Measurements from ENCODE around the gene VPS11. TPM values are rescaled to one million over a fixed set of nuclear protein-coding genes. Genes with fewer than 3 reads are reported as not detected.
A peak's percentile ranks its signal among the peaks of the same experiment; 100 is the strongest.

Gene VPS11
- total RNA-seq, 1 donor, result 35.1 TPM

- Histone ChIP-seq H3K4me3 (ENCODE audit: insufficient read depth, low read length) (peak overlapping the region; percentile 93), H3K4me1 (ENCODE audit: insufficient read depth, low read length) (peaks cover 11% of the 10 kb centered on the region), H3K36me3 (ENCODE audit: insufficient read depth, low read length) (peaks cover 28% of the 10 kb centered on the region), H3K79me2 (ENCODE audit: insufficient read depth, low read length) (peaks cover 26% of the 10 kb centered on the region), H3K9me3 (ENCODE audit: low read depth, low read length) (no peaks in the 10 kb centered on the region), H3K27ac (ENCODE audit: low read depth, low read length) (peak overlapping the region; percentile 93), H2AFZ (ENCODE audit: low read length) (peak overlapping the region; percentile 90), H3K4me2 (ENCODE audit: insufficient read depth, low read length) (peak overlapping the region; percentile 99), H4K20me1 (ENCODE audit: insufficient read depth, low read length) (no peaks in the 10 kb centered on the region), H3K27me3 (ENCODE audit: insufficient read depth, low read length) (no peaks in the 10 kb centered on the region)
- TF ChIP-seq, protein P1, sequence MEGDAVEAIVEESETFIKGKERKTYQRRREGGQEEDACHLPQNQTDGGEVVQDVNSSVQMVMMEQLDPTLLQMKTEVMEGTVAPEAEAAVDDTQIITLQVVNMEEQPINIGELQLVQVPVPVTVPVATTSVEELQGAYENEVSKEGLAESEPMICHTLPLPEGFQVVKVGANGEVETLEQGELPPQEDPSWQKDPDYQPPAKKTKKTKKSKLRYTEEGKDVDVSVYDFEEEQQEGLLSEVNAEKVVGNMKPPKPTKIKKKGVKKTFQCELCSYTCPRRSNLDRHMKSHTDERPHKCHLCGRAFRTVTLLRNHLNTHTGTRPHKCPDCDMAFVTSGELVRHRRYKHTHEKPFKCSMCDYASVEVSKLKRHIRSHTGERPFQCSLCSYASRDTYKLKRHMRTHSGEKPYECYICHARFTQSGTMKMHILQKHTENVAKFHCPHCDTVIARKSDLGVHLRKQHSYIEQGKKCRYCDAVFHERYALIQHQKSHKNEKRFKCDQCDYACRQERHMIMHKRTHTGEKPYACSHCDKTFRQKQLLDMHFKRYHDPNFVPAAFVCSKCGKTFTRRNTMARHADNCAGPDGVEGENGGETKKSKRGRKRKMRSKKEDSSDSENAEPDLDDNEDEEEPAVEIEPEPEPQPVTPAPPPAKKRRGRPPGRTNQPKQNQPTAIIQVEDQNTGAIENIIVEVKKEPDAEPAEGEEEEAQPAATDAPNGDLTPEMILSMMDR (IDR thresholded peaks at IDR 0.05; ENCODE audit: extremely low read depth, low read depth, low read length), result no peak
- DNase-seq (ENCODE audit: insufficient read length, low spot score, missing footprints), result peak; percentile 86
These were observed 17.8 kb downstream of the VPS11 start for GRCh38 chr11:119085437-119085847.

DNA sequence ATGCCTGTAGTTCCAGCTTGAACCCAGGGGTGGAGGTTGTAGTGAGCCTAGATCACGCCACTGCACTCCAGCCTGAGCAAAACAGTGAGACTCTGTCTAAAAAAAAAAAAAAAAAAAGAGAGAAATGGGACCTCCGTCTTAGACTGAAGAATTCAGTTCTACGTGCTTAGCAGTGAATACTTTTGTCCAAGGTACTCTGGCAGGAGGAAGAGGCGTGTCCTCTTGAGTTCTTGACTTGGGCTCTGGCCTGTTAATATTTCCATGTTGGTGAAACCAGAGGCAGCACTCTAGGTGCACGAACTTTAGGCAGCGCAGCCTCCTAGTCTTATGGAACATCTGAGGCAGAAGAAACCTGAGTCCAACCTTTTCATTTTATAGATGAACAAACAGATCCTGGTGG, 19.5 kb downstream of the VPS11 start:
- DNase-seq (ENCODE audit: insufficient read length, low spot score, missing footprints), result peak; percentile 22
- Histone ChIP-seq H3K4me3 (ENCODE audit: insufficient read depth, low read length) (no peak overlapping the region), H2AFZ (ENCODE audit: low read length) (no peak overlapping the region), H3K36me3 (ENCODE audit: insufficient read depth, low read length) (peaks cover 27% of the 10 kb centered on the region), H3K4me2 (ENCODE audit: insufficient read depth, low read length) (no peak overlapping the region), H3K79me2 (ENCODE audit: insufficient read depth, low read length) (peaks cover 34% of the 10 kb centered on the region), H4K20me1 (ENCODE audit: insufficient read depth, low read length) (no peaks in the 10 kb centered on the region), H3K4me1 (ENCODE audit: insufficient read depth, low read length) (peaks cover 11% of the 10 kb centered on the region), H3K27me3 (ENCODE audit: insufficient read depth, low read length) (no peaks in the 10 kb centered on the region), H3K9me3 (ENCODE audit: low read depth, low read length) (no peaks in the 10 kb centered on the region), H3K27ac (ENCODE audit: low read depth, low read length) (no peak overlapping the region)
- TF ChIP-seq, protein P1 (IDR thresholded peaks at IDR 0.05; ENCODE audit: extremely low read depth, low read depth, low read length), result no peak

DNA sequence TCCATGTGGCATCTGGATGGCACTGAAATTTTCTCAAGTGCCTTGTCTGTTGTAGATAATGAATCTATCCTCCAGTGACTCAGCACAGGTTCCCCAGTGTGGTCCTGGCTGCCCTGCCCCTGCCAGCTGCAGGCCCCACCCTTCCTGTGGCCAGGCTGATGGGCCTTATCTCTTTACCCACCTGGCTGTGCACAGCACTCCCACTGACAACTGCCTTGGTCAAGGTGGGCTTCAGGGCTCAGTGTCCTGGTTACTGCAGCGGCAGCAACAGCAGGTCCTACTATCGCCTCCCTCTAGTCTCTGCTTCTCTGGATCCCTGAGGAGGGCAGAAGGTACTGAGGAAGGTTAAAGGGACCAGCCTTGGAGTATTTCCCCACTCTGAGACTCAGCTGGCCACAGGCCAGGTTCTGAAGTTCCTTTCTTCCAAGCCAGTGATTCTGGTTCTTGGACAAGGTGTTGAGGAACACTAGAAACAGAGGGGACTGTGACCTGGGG, 20.2 kb downstream of the VPS11 start:
- no peaks in the 10 kb centered on the region for H3K27me3 ChIP-seq (ENCODE audit: insufficient read depth, low read length)
- H2AFZ ChIP-seq (ENCODE audit: low read length), result no peak overlapping the region
- H3K36me3 ChIP-seq (ENCODE audit: insufficient read depth, low read length), result peaks cover 34% of the 10 kb centered on the region
- H3K27ac ChIP-seq (ENCODE audit: low read depth, low read length), result no peak overlapping the region
- peaks cover 40% of the 10 kb centered on the region for H3K79me2 ChIP-seq (ENCODE audit: insufficient read depth, low read length)
- no peak overlapping the region for H3K4me3 ChIP-seq (ENCODE audit: insufficient read depth, low read length)
- H3K4me1 ChIP-seq (ENCODE audit: insufficient read depth, low read length), result peaks cover 14% of the 10 kb centered on the region
- no peaks in the 10 kb centered on the region for H3K9me3 ChIP-seq (ENCODE audit: low read depth, low read length)
- DNase-seq (ENCODE audit: insufficient read length, low spot score, missing footprints), result peak; percentile 49
- H4K20me1 ChIP-seq (ENCODE audit: insufficient read depth, low read length), result peaks cover 2% of the 10 kb centered on the region
- no peak overlapping the region for H3K4me2 ChIP-seq (ENCODE audit: insufficient read depth, low read length)
- TF ChIP-seq, protein P1 (IDR thresholded peaks at IDR 0.05; ENCODE audit: extremely low read depth, low read depth, low read length), result no peak

GRCh38 chr11:119088406-119088805, 20.8 kb downstream of the VPS11 start:
- no peaks in the 10 kb centered on the region for H3K27me3 ChIP-seq (ENCODE audit: insufficient read depth, low read length)
- H3K4me1 ChIP-seq (ENCODE audit: insufficient read depth, low read length), result peaks cover 20% of the 10 kb centered on the region
- H3K27ac ChIP-seq (ENCODE audit: low read depth, low read length), result no peak overlapping the region
- no peak overlapping the region for H2AFZ ChIP-seq (ENCODE audit: low read length)
- DNase-seq (ENCODE audit: insufficient read length, low spot score, missing footprints), result no peak
- peaks cover 8% of the 10 kb centered on the region for H4K20me1 ChIP-seq (ENCODE audit: insufficient read depth, low read length)
- no peak overlapping the region for H3K4me2 ChIP-seq (ENCODE audit: insufficient read depth, low read length)
- H3K36me3 ChIP-seq (ENCODE audit: insufficient read depth, low read length), result peaks cover 40% of the 10 kb centered on the region
- no peak overlapping the region for H3K4me3 ChIP-seq (ENCODE audit: insufficient read depth, low read length)
- no peaks in the 10 kb centered on the region for H3K9me3 ChIP-seq (ENCODE audit: low read depth, low read length)
- peaks cover 46% of the 10 kb centered on the region for H3K79me2 ChIP-seq (ENCODE audit: insufficient read depth, low read length)
- TF ChIP-seq, protein P1 (IDR thresholded peaks at IDR 0.05; ENCODE audit: extremely low read depth, low read depth, low read length), result no peak

Measured in osteoblast (primary cell).